Progenitor cell of endocrine pancreas (in vitro differentiated cells): ENCODE results near the gene LTBP3. TPM values are rescaled to one million over a fixed set of nuclear protein-coding genes. Genes with fewer than 3 reads are reported as not detected.

Source experiments
- DNase-seq: peaks from one replicate; pipeline ENCODE4 v3.0.0; 2021; ENCODE audit warnings: low spot score; ENCODE audit not compliant: unreplicated experiment
- H3K27ac Mint-ChIP-seq: 2 replicates; pipeline ENCODE4 v1.8.0; 2021; ENCODE audit warnings: mild to moderate bottlenecking, moderate library complexity, mixed read lengths
- H3K27me3 Mint-ChIP-seq: 2 replicates; pipeline ENCODE4 v1.8.0; 2021; ENCODE audit warnings: mixed read lengths
- H3K36me3 Mint-ChIP-seq: 2 replicates; pipeline ENCODE4 v1.8.0; 2022; ENCODE audit warnings: mixed read lengths; ENCODE audit not compliant: insufficient read depth
- H3K4me1 Mint-ChIP-seq: 2 replicates; pipeline ENCODE4 v1.8.0; 2021; ENCODE audit warnings: low read depth, mixed read lengths
- H3K4me3 Mint-ChIP-seq: 2 replicates; pipeline ENCODE4 v1.8.0; 2021; ENCODE audit warnings: low read depth, mild to moderate bottlenecking, moderate library complexity, mixed read lengths
- H3K9me3 Mint-ChIP-seq: 2 replicates; pipeline ENCODE4 v1.8.0; 2021; ENCODE audit warnings: low read depth, mixed read lengths
- CTCF ChIP-seq: fragments of 200-600 bp; sonication (generic); IDR thresholded peaks from one replicate; pipeline ENCODE4 v1.5.0; 2021; ENCODE audit warnings: antibody characterized with exemption, mild to moderate bottlenecking; ENCODE audit not compliant: unreplicated experiment
- total RNA-seq: library from RNA; stranded (reverse); gene quantifications from 2 replicates; pipeline ENCODE4 v1.2.1, GENCODE V29; 2021

Gene LTBP3
- total RNA-seq, 1 donor from 2014 or later = 55.3 TPM

GRCh38 chr11:65562788-65563187 lies 4.6 kb upstream of the LTBP3 start:
- Mint-ChIP-seq H3K27me3 (peaks cover 19% of the 10 kb centered on the region), H3K9me3 (no peaks in the 10 kb centered on the region), H3K36me3 (no peaks in the 10 kb centered on the region), H3K4me3 (no peak overlapping the region), H3K27ac (no peak overlapping the region), H3K4me1 (peaks cover 6% of the 10 kb centered on the region)
- TF ChIP-seq CTCF = no peak
- no peak for DNase-seq

- Mint-ChIP-seq H3K4me3 (no peak overlapping the region), H3K9me3 (no peaks in the 10 kb centered on the region), H3K27me3 (peaks cover 19% of the 10 kb centered on the region), H3K36me3 (no peaks in the 10 kb centered on the region), H3K27ac (no peak overlapping the region), H3K4me1 (peaks cover 11% of the 10 kb centered on the region)
- no peak for TF ChIP-seq CTCF
- DNase-seq = no peak
Measured at GRCh38 chr11:65562020-65562419, 3.9 kb upstream of the LTBP3 start.

GRCh38 chr11:65560555-65561418 lies 2.6 kb upstream of the LTBP3 start:
- TF ChIP-seq CTCF = no peak
- DNase-seq = no peak
- peaks cover 27% of the 10 kb centered on the region for H3K27me3 Mint-ChIP-seq
- H3K4me1 Mint-ChIP-seq = peaks cover 12% of the 10 kb centered on the region
- H3K9me3 Mint-ChIP-seq = no peaks in the 10 kb centered on the region
- H3K4me3 Mint-ChIP-seq = no peak overlapping the region
- H3K36me3 Mint-ChIP-seq = no peaks in the 10 kb centered on the region
- no peak overlapping the region for H3K27ac Mint-ChIP-seq

GRCh38 chr11:65559951-65560537 lies 1.9 kb upstream of the LTBP3 start:
- Mint-ChIP-seq H3K27me3 (peaks cover 32% of the 10 kb centered on the region), H3K36me3 (no peaks in the 10 kb centered on the region), H3K4me1 (peaks cover 12% of the 10 kb centered on the region), H3K27ac (no peak overlapping the region), H3K4me3 (no peak overlapping the region), H3K9me3 (no peaks in the 10 kb centered on the region)
- DNase-seq = no peak
- TF ChIP-seq CTCF = no peak

GRCh38 chr11:65559535-65559934 lies 1.4 kb upstream of the LTBP3 start:
- Mint-ChIP-seq H3K4me1 (peaks cover 12% of the 10 kb centered on the region), H3K27me3 (peaks cover 37% of the 10 kb centered on the region), H3K27ac (peak overlapping the region; percentile 78)

More at GRCh38 chr11:65559535-65559934, 1.4 kb upstream of the LTBP3 start:
- no peak for DNase-seq
- H3K4me3 Mint-ChIP-seq = peak overlapping the region; percentile 41
- H3K36me3 Mint-ChIP-seq = no peaks in the 10 kb centered on the region
- H3K9me3 Mint-ChIP-seq = no peaks in the 10 kb centered on the region
- TF ChIP-seq CTCF = no peak
